Stimulated activated CD8-positive, alpha-beta memory T cell treated with anti-CD3 and anti-CD28 coated beads, Interleukin-15, amount 100 ng/mL, for 1 hour (primary cell): ENCODE results near the gene ACSL6.

ENCODE experiments used
- DNase-seq: peaks from one replicate; pipeline ENCODE4 v3.0.0-alpha.2; 2020; ENCODE audit warnings: low read depth

ACSL6 gene

DNA sequence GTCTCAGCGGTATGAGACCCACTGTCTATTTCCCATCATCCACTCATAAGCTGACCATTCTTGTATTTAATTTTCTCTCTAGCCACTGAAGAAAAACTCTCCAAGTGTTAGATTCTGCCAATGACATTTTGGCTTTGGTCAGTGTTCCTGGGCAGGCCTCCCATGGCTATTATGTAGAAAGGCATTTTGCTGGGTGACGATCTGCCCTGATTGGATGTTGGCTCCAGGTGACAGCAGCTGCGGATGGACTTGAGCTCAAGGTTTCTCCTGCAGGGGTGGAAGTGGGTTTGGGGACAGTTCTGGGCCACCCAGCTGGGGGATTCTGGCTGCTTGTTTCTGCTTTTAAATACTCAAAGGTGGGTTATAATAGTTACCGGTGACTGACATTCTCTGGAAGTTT, 31.6 kb downstream of the ACSL6 start:
- DNase-seq: no peak

DNA sequence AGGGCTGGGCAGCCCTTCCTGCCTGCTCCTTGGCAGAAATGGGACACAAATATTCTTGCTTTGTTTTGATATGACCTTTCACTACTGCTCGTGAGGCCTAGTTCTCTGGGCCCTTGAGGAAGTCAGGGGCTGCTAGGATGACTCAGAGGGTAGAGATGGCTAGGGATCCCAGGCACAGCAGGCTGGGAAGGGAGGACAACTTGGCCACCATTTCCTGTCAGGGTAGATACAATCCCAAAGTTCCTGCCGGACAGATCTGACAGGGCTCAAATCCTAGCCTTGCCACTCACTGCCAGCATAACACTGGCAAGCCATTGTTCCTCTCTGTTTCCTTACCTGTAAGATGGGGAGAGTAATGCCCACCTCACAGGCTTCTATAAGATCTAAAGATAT, 34.2 kb downstream of the ACSL6 start:
- DNase-seq: no peak

DNA sequence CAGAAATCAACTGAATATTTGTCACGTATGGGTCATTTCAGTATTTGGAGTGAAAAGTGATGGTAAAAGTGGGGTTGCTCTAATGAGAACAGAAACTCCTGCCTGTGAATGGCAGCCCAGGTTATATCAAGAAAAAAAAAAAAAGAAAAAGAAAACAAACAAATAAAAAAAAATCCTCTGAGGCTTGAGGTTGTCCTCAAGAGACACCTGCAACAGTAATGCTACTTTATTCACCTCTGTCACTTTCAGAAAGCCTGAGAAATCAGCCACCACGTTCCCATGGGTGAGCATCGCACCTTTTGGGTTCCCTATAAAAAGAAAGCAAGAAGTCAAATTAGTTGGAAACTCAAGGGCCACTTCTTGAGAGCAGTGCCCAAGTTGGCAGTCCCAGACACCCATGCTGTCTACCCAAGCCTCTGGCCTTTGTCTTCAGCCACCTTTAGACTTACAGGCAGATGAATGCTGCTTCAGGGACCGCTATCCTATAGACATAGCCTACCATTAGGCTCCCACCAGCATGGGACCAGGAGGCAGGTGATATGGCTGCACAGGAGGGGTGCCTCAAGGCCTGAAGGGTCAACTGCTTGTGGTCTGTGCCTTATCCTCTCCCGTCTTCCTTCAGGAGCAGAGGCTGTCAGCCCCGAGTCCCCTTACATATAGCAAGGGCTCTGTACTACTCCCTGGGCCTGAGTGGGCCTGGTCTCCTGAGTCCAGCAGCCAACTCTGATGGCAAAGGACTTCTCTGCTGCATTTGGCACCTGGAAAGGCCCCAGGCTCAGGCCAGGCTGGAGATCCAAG, 34.8 kb downstream of the ACSL6 start:
- DNase-seq: no peak

DNA sequence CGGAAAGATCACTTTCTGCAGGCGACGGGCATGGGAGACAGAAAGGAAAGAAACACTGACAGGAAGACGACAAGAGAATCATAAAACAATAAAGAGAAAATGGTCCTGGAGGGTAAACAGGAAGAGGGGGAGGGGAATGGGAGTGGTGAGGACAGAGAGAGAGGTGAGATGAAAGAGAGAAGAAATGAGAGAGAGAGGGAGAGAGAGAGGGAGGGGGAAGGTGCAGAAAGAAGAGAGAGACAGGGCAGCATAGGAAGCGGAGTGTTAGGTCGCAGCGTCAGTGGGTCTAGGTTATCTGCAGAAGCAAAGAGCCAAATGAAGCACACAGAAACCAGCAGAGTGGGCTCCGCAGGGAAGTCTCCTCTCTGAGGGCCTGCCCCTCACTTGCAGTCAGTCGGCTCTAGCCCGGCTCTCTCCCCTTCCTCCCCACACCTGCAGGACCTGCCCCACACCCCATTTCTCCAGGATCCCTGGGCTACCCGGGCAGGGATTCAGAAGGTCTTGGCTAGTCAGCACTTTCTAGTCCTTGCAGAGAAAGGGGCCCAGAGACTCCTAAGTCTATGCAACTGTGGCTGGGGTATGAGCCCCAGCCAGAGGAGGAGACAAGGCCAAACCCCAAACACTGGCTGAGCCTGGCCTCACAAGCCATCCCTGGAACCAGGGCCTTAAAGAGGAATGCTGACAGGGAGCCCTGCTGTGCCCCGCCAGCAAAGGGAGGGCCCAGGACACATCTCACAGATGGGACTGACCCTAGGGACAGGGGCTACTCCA, 36.3 kb downstream of the ACSL6 start:
- no peak for DNase-seq

DNA sequence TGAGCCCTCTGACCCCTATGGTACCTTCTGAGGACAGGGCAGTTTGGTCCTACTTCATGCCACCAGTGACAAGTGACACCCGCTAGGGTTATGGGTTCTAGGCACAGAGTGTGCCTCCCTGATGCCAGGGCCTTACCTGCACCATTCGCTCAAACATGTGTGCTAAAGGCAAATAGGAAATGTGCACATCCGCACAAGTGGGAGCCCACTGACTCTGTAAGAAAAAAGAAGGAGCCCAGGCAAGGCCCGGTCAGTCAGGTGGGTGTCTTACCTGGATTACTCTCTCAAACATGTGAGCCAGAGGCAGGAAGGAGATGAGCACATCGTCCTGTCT, 36.9 kb downstream of the ACSL6 start:
- DNase-seq: no peak

DNA sequence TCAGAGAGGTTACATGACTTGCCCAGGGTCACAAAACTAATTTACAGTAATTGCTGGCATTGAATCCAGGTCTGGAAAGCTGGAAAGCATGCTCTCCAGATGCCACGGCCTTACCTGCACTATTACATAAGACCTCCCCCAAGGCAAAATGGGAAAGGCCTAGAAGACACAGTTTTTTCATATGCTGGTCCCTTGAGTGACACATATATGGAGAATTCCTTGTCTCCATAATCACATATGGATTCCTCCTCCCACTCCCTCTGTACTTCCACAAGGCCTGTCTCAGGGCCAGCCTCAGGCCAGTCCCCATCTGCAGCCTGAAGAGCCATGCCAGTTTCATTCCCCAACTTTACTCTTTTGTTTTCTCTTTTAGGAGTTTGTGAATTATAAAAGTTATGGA, 37.4 kb downstream of the ACSL6 start:
- no peak for DNase-seq

DNA sequence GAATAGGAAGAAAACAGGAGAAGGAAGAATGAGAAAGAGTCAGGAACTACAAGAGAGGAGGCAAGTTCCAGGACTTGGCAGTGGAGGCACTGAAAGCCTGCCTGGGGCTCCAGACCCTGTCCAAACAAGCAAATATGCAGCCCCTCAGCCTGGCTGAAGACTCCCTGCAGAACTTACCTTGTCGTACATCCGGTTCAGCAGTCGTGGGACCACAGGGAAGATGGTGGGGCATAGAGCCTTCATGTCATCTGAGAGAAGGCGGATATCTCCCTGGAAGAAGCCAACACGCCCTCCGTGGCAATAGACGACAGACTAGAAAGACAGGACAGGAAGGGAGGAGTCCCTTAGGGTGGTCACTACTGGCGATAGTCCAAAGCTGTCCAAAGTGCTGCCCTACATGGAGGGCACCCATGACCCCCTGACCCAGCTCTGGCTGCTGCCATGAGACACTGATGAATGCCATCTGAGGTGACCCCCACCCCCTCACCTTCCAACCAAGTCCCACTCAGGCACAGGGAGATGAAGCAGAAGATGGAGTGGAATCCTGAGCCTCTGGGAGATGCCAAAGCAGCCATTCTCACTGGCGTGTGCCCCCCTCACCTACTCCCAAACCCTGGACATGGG, 38.3 kb downstream of the ACSL6 start:
- no peak for DNase-seq

DNA sequence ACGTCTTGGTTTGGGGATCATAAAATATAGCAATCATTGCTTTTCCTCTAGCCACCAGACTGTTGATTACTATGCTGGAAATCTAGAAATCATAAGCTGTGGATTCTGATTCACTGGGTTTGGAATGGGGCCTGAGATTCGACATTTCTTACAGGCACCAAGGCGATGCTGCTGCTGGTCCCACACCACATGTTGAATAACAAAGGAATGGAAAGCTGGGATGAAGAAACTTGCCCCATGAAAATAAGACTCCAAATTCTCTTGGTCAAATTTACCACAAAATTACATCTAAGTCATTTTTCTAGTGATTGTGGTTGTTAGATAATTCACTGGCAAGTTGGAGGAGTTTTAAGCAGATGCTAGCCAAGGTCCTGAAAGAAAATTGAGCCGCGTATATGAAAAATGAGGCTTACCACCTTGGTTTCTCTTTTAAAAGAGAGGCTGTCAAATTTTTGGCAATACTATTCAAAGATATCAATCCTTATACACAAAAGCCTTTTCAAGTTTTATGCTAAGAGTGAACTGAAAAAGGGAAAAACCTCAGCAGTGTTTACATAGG, 43.0 kb downstream of the ACSL6 start:
- no peak for DNase-seq

DNA sequence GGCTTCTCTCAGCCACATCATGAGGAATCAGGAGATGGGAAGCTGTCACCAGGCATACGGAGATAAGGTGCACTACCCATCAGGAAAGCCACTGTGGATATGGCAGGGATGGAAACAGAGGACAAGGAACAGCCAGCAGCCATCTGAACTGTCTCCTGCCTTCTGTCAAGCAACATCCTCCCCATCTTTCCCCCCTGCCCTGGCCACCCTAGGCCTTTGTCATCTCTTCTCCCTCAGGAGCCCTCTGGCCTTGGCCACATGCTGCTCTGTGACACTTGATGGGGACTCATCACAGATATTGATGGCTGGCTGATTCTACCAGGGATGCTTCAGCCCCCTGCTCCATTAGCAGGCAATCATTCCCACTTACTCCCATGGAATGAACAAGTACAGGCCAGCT, 44.9 kb downstream of the ACSL6 start:
- DNase-seq: no peak

DNA sequence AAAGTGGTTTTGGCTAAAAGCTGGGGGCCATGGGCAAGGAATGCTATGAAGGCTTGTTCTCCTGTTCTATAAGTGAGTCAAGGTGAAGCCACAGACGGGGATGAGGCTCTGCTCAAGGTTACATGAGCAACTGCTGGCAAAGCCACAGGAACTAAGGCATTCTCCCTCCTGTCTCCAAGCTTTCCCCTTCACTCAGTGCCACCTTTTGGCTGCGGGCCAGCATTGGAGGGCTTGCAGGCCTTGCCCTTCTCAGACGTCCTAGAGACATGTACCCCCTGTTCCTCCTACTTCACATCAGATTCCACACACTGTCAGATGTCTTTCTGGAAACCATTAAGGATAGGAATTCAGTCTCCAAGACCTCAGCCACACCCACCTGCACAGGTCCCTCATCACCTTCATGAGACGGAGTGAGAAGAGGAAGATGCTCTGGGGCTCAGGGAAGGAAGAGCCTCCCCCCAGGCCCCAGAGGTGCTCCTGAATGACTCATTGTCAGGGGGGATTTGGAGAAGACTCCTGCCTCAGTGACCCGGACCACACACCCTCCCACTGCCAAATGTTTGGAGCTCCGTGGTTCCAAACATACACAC, 45.5 kb downstream of the ACSL6 start:
- no peak for DNase-seq

DNA sequence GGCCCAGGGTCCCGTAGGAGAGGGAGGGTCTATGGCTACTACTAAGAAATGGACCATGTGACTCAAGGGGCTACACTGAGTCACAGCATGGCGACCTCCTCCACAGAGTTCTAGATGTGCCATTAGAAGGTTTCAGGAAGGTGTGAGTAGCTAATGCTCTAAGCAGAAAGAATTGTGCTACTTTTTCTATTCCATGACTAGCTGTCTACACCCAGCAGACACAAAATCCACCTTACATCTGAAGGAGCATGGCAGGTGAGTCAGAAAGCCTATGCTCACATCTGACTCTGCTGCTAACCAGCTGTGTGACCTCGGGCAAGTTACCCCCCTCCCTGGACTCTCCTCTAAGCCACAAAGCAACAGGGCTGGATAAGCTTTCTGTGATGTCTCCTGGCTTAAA, 51.6 kb downstream of the ACSL6 start:
- no peak for DNase-seq

DNA sequence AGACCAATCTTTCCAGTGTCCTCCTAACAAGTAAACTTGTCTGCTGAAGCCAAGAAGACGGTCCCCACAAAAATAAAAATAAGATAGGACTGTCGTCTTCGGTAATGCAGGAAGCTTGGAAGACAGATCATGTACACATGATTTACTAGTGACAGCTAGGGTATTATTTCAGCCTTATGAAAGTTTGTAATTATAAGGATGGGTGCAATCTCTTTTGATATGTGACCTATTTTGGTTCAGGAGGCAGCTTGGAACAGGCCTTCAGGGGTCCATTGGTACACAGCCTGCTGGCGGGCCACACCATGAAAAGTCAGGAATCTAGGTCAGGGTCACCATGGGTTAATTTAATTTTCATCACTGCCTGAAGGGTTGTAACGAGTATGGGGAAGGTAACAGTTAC, 52.3 kb downstream of the ACSL6 start:
- DNase-seq: no peak

DNA sequence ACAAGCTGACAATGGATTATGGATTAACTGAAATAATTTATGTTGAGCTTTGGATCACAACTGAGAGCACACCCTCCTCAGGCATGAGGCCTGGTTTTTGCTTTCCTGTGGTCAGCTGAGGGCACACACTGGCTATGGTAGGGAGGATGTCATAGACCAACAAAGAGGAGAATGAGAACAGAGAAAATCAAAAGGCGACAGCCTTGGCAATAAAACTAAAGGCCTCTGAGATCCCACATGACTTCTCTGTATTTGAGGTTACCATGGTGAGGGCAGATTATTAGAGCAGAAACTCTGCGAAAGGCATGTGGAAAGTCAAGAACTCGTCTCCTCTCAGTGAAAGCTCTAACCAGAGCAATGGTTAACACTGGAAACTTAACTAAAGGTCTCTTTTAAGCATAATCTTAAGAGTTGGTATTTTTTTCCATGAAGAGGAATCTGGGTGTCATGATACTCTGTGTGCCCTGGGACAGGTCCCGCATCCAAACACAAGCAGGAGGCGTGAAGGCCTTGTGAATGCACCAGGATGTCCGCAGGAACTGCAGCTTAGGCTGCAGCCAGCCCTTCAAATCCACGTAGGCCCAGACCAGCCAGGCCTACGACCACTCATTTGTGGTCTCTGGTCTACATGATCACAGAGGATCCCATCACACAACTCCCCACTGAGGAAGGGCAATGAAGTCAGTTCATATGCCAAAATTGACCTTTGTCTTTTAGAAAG, 53.6 kb downstream of the ACSL6 start:
- no peak for DNase-seq

DNA sequence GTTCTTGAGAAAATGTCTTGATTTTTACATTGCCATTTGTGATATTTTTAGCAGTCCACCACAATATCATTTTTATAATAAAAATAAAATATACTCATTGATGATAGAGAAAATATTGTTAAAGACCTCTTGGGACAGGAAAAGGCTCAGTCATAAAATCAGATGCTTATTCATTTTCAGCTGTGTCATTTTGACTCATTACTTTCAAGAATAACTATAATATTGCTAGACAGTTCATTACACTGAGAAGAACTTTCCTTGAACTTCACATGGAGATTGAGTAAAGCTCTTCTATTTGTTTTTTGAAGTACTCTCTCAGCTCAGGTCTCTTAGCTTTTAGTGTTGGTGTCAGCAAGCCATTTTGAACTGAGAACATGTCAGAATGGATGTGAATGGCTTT, 57.5 kb downstream of the ACSL6 start:
- no peak for DNase-seq

DNA sequence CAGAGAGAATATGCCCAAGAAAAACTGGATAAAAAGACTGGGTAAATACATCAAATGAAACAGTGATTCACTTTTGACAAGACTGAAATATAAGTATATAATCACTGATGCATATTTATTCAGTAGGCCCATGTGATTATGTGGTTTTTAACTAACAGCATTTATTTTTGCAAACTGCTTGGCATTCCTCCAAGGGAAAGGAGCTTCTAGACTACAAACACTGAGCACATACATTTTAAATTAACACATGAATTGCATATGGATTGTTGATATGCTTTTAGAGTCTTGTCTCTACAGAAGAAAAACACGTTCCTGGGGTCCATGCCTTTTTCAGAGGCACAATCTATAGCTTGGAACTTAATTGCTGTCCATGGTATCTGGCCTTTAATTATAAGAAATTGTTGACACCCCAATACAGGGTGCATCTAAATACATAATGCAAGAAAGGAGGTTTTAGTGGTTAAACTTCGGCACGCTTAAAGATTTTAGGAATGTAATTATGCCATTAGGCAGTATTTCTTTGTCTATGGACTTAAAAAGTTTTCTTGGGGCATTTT, 59.1 kb downstream of the ACSL6 start:
- DNase-seq: no peak

DNA sequence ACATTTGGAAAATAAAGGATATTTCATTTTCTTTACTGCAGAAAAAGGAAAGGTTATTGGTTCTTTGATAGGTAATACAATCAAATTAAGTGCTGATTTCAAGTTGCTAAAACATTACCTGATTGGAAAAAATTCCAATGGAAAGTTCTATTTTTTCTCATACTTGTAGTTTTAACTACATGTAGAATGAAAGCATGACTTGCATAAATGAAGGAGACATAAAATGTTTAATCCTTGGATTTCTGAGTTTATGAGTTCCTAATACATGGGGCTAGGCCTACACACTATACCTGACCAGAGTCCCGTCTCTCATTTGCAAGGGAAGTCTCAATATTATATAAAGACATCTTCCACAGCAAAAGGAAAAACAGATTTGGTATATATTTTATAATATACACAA, 60.8 kb downstream of the ACSL6 start:
- no peak for DNase-seq

DNA sequence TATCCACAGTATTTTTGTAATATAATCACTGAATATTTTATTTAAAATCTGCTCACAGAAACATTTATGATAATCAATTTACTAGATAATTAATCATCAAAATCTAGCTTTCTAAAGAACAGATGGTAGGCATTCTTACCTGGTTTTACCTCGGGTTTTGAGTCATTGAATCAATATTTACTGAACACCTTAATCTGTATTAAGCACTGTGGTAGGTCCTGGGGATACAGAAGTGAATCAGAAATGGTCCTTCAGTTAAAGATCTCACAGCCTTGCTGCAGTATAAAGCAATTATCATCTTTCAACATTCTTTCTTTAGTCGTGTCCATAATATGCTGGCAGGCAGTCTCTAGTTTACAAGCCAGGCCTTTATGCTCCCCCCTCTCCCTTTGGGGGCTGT, 64.0 kb downstream of the ACSL6 start:
- DNase-seq: no peak

DNA sequence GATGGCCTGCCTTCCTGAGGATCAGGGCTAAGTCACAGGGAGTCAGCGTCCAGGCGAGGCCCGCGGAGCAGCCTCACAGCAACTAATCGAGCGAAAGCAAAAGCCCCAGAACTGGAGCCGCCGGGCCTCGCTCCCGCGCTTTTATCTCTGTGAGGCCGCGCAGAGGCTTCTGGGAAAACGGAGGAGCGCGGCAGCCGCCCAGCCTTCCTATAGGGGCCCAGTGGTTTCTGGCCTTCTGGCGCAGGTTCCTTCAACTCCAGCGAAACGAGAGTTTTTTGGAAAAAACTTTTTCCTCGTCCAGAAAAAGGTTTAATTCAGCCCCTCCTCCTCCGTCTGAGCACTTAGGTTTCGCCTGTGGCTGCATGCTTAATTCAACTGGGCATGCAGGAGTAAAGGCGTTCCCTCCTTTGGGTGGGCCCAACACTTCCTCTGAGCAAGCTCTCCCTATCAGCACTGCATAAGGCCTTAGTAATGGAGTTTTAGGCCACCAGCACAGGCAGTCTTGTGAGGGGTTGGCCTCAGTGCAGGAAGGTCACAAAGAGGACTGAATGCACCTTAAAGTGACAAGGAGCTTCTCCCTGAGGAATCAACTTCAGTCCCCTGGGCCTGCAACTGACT, 65.8 kb downstream of the ACSL6 start, which contains the start of gene MEIKIN:
TSS of gene MEIKIN (minus strand) at position 113 of the 618 bp plus-strand sequence. CDS start 158 bp downstream, outside the sequence.
- no peak for DNase-seq

DNA sequence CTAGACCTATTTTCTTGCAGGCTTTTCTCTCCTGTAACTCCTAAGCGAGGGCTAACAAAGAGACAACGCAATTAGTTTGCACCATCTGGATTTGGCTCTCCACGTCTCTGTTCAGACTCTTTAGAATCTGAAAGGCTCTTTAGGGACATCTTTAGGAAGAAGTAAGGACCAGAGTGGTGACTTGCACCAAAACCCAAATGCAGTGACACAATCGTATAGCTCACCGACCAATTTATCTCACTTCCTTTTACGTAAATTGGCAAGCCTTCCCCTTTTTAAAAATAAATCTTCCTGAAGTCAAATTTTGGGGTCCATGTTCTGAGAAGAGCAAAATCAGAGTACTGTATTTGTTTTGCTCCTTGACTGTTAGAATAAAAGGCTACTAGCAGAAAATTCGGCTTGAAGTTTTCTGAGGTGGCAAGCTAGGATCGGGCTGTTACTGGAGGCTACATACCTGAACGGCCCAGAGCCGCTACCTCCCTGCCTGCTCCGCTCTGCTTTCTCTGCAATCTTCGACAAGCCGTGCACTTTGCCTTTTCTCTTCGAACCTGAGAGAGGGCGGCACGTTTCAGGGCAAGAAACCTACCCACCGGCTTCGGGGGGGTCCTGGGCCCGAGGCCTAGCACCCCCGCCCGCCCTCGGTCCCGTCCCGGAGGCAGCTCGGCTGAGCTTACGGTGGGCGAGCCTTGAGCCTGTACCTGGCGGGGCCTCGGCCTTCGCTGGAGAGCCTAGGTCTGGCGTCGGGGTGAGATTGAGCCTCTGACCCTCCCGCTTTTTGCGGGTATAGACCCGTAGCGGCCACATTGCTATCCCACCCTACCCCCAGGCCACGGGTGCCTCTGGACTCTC, 66.5 kb downstream of the ACSL6 start:
- no peak for DNase-seq

DNA sequence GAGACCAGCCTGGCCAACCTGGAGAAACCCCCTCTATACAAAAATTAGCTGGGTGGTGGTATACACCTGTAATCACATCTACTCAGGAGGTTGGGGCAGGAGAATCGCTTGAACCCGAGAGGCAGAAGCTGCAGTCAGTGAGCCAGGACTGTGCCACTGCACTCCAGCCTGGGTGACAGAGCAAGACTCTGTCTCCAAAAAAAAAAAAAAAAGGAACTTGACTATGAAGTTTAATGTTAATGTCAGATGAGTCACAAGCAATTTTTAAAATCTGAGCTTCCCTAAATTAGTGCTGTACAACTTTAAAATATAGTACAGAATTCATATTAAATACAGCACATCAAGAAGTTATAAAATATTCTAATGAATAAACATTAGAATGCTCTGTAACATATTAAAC, 67.5 kb downstream of the ACSL6 start:
- DNase-seq: no peak
